ENCODE measurements around the gene SLC12A3.

GRCh38 chr16:56960681-56961281, 95.8 kb downstream of the SLC12A3 start:
- TF ChIP-seq SMC3 (IDR thresholded peaks at IDR 0.05) = no peak
- TF ChIP-seq JUNB (IDR thresholded peaks at IDR 0.05) = no peak
- no peak for TF ChIP-seq POLR2A (IDR thresholded peaks at IDR 0.05; ENCODE audit: low read length)
- TF ChIP-seq BHLHE40 (IDR thresholded peaks at IDR 0.05; ENCODE audit: low read depth, low read length) = no peak
- TF ChIP-seq EP300 (IDR thresholded peaks at IDR 0.05) = no peak
- TF ChIP-seq CTCF (IDR thresholded peaks at IDR 0.05) = no peak

Data from A549 (cell line).